ENCODE results near the gene TARDBP. TPM values are rescaled to one million over a fixed set of nuclear protein-coding genes. Genes with fewer than 3 reads are reported as not detected.
"Not testable (repeated sequence)": the region's sequence is repeated elsewhere in the genome, so short reads cannot be mapped to it uniquely, and the experiment has no call there.

Gene TARDBP
- polyA plus RNA-seq, 2 donors, result 69.0 to 115 TPM

DNA sequence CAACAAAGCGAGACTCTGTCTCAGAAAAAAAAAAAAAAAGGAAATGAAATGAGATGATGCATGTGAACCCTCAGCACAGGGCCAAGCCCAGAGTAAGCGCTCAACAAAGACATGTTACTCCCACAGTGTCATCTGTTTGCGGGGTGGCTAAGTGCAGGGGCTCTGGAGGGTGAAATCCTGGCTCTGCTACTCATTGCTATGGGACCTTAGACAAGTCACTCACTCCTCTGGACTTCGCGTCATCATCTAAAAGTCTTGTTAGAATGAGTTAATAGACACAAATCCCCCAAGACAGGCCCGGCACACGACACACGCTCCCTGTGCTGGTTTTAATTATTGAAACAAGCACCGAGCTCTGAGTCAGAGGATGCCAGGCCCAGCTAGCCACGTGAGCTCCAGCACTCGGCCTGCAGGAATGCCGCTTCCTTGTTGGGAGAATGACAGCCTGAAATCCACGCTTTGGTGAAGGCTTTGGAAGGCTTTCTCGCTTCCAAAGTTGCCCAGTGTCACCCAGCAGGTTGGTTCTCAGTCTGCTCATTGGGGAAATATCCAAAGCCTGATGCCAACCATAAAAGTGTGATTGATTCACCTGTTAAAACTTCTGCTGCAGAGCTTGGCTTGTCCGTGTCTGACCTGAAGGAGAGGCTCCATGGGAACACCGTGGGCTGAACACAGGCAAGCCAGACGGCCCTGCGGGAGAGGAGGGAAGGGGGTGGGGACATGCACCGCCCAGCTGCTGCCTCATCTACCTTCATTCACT, 36.7 kb upstream of the TARDBP start:
- Histone ChIP-seq H3K36me3 (ENCODE audit: control insufficient read depth in 2 of 2, insufficient read depth in 2 of 2, low read length in 1 of 2) (no peaks in the 10 kb centered on the region), H3K4me1 (ENCODE audit: control insufficient read depth in 2 of 2, insufficient read depth in 2 of 2, low read length in 1 of 2) (peaks cover 0 to 5% of the 10 kb centered on the region in 2 donors), H3K9me3 (ENCODE audit: control insufficient read depth in 2 of 2, insufficient read depth in 1 of 2, low read depth in 1 of 2, low read length in 1 of 2) (no peaks in the 10 kb centered on the region), H3K4me3 (ENCODE audit: low read depth in 1 of 2, low read length in 2 of 2) (no peak overlapping the region), H3K27ac (ENCODE audit: low read depth in 2 of 2, low read length in 1 of 2) (peak overlapping the region; percentile 55 to 90), H3K27me3 (ENCODE audit: control insufficient read depth in 1 of 2, insufficient read depth in 2 of 2, low read length in 2 of 2) (no peaks in the 10 kb centered on the region)
- WGBS, 2 donors, result 38 to 51% methylated on average over 19 of the region's 19 CpGs

DNA sequence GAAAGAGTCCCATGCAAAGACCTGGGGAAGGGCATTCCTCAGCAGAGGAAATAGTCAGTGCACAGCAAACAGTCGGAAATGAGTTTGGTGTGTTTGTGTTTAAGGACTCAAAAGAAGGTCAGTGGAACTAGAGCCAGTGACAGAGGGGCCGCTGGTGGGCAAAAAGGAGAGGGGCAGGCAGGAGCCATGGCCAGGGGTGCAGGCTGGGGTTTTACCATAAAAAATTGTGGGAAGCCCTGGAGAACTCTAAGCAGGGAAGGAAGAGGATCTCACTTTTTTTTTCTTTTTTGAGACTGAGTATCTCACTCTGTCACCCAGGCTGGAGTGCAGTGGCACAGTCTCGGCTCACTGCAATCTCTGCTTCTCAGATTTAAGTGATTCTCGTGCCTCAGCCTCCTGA, 33.7 kb upstream of the TARDBP start:
- no peak overlapping the region for H3K27ac ChIP-seq (ENCODE audit: low read depth in 2 of 2, low read length in 1 of 2)

DNA sequence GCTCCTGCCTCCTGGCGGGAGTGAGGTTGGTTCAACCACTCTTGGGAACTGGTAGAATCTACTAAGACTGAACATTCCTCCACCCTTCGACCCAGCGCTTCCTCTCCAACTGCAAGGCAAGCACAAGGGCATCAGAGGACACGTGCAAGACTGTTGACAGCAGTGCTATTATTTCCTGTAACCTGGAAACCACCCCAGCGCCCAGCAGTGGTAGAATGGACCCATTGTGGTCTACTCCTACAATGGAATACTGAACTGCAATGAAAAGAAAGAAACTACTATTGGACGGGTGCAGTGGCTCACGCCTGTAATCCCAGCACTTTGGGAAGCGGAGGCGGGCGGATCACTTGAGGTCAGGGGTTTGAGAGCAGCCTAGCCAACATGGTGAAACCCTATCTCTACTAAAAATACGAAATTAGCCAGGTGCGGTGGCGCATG, 33.0 kb upstream of the TARDBP start:
- H3K36me3 ChIP-seq (ENCODE audit: control insufficient read depth in 2 of 2, insufficient read depth in 2 of 2, low read length in 1 of 2), result no peaks in the 10 kb centered on the region
- H3K27ac ChIP-seq (ENCODE audit: low read depth in 2 of 2, low read length in 1 of 2), result peak overlapping the region in 1 of 2 donors; percentile 29
- WGBS, 2 donors, result 55 to 61% methylated on average over 13 of the region's 13 CpGs
- no peak overlapping the region for H3K4me3 ChIP-seq (ENCODE audit: low read depth in 1 of 2, low read length in 2 of 2)
- no peaks in the 10 kb centered on the region for H3K27me3 ChIP-seq (ENCODE audit: control insufficient read depth in 1 of 2, insufficient read depth in 2 of 2, low read length in 2 of 2)
- H3K9me3 ChIP-seq (ENCODE audit: control insufficient read depth in 2 of 2, insufficient read depth in 1 of 2, low read depth in 1 of 2, low read length in 1 of 2), result no peaks in the 10 kb centered on the region
- no peaks in the 10 kb centered on the region for H3K4me1 ChIP-seq (ENCODE audit: control insufficient read depth in 2 of 2, insufficient read depth in 2 of 2, low read length in 1 of 2)

More for the DNA sequence above, 33.7 kb upstream of the TARDBP start:
- Histone ChIP-seq H3K36me3 (ENCODE audit: control insufficient read depth in 2 of 2, insufficient read depth in 2 of 2, low read length in 1 of 2) (no peaks in the 10 kb centered on the region), H3K4me3 (ENCODE audit: low read depth in 1 of 2, low read length in 2 of 2) (no peak overlapping the region), H3K4me1 (ENCODE audit: control insufficient read depth in 2 of 2, insufficient read depth in 2 of 2, low read length in 1 of 2) (peaks cover 0 to 5% of the 10 kb centered on the region in 2 donors), H3K27me3 (ENCODE audit: control insufficient read depth in 1 of 2, insufficient read depth in 2 of 2, low read length in 2 of 2) (no peaks in the 10 kb centered on the region), H3K9me3 (ENCODE audit: control insufficient read depth in 2 of 2, insufficient read depth in 1 of 2, low read depth in 1 of 2, low read length in 1 of 2) (no peaks in the 10 kb centered on the region)
- 64 to 68% methylated on average over 4 of the region's 4 CpGs for WGBS, 2 donors

DNA sequence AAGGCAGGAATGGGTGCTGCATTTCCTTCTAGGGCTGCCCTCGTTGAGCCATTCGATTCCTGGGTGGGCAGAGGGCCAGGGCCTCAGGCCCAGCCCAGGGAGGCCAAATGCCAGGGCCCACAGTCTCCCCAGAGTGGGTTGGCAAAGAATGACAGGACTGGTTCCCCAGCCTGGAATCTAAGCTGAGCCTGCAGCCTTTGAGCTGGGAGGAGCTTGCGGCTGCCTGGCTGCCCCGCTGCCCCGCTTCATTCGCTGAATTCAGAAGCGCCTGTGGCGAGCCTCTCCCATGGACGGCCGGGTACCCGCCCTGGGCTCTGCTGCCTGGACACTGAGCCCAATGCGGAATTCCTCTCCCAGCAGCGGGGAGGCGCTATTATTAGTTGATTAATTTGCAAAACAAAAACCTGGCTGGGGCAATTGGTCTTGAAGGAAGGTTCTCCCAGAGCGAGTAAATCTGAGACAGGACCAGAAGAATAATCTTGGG, 32.3 kb upstream of the TARDBP start:
- Histone ChIP-seq H3K27ac (ENCODE audit: low read depth in 2 of 2, low read length in 1 of 2) (peak overlapping the region; percentile 9 to 16), H3K9me3 (ENCODE audit: control insufficient read depth in 2 of 2, insufficient read depth in 1 of 2, low read depth in 1 of 2, low read length in 1 of 2) (no peaks in the 10 kb centered on the region), H3K4me3 (ENCODE audit: low read depth in 1 of 2, low read length in 2 of 2) (no peak overlapping the region), H3K36me3 (ENCODE audit: control insufficient read depth in 2 of 2, insufficient read depth in 2 of 2, low read length in 1 of 2) (no peaks in the 10 kb centered on the region), H3K4me1 (ENCODE audit: control insufficient read depth in 2 of 2, insufficient read depth in 2 of 2, low read length in 1 of 2) (no peaks in the 10 kb centered on the region), H3K27me3 (ENCODE audit: control insufficient read depth in 1 of 2, insufficient read depth in 2 of 2, low read length in 2 of 2) (no peaks in the 10 kb centered on the region)
- 13 to 15% methylated on average over 15 of the region's 15 CpGs for WGBS, 2 donors

DNA sequence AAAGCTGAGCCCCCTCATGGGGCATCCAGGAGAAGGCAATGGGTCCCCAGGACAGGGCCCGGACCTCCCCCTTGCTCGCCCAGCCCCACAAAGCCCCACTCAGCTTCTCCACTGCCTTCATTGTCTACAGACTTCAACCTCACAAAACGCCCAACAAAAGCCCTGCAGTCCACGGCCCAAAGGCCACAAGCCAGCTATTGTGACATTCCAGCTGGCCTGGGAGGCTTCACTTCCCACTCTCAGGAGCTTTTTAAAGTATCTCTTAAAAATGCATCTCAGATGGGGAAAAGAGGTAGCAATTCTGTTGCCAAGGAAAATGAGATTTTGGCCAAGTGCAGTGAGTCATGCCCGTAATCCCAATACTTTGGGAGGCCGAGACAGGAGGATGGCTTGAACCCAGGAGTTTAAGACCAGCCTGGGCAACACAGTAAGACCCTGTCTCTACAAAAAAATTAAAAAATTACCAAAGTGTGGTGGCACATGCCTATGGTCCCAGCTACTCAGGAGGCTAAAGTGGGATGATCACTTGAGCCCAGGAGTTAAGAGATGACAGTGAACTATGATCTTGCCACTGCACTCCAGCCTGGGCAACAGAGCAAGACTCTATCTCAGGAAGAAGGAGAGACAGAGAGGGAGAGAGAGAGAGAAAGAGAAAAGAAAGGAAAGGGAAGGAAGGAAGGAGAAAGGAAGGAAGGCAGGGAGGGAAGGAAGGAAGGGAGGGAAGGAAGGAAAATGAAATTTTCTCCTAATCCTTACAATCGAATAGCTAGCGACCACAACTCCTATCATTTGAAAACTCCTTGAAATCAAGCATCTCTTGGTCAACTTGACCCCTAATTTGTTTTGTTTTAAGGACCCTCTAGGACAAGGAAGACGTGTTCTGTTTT, 31.4 kb upstream of the TARDBP start:
- no peaks in the 10 kb centered on the region for H3K36me3 ChIP-seq (ENCODE audit: control insufficient read depth in 2 of 2, insufficient read depth in 2 of 2, low read length in 1 of 2)
- WGBS, 2 donors, result 58 to 63% methylated on average over 9 of the region's 9 CpGs

DNA sequence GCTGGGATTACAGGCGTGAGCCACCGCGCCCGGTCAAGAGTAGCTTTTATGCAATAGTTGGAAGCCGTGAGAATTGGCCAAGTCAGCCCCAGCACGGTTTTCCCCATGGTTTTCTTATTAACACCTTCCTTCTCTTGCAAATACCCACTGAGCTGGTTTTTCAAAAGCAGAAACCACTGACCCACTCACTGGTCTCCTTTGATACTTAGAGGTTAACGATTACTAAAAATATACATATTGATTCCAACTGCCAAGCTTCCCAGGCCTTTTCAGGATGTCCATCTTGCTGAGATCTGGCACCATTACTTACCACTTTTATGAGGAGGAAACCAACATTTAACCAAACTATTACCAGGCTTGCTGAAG, 25.9 kb upstream of the TARDBP start:
- Histone ChIP-seq H3K36me3 (ENCODE audit: control insufficient read depth in 2 of 2, insufficient read depth in 2 of 2, low read length in 1 of 2) (no peaks in the 10 kb centered on the region), H3K9me3 (ENCODE audit: control insufficient read depth in 2 of 2, insufficient read depth in 1 of 2, low read depth in 1 of 2, low read length in 1 of 2) (no peaks in the 10 kb centered on the region), H3K4me1 (ENCODE audit: control insufficient read depth in 2 of 2, insufficient read depth in 2 of 2, low read length in 1 of 2) (no peaks in the 10 kb centered on the region), H3K27ac (ENCODE audit: low read depth in 2 of 2, low read length in 1 of 2) (no peak overlapping the region), H3K27me3 (ENCODE audit: control insufficient read depth in 1 of 2, insufficient read depth in 2 of 2, low read length in 2 of 2) (no peaks in the 10 kb centered on the region), H3K4me3 (ENCODE audit: low read depth in 1 of 2, low read length in 2 of 2) (no peak overlapping the region)
- 66 to 72% methylated on average over 7 of the region's 7 CpGs for WGBS, 2 donors

More for the DNA sequence above, 31.4 kb upstream of the TARDBP start:
- H3K27ac ChIP-seq (ENCODE audit: low read depth in 2 of 2, low read length in 1 of 2), result peak overlapping the region in 1 of 2 donors; percentile 16
- no peak overlapping the region for H3K4me3 ChIP-seq (ENCODE audit: low read depth in 1 of 2, low read length in 2 of 2)
- no peaks in the 10 kb centered on the region for H3K4me1 ChIP-seq (ENCODE audit: control insufficient read depth in 2 of 2, insufficient read depth in 2 of 2, low read length in 1 of 2)
- H3K9me3 ChIP-seq (ENCODE audit: control insufficient read depth in 2 of 2, insufficient read depth in 1 of 2, low read depth in 1 of 2, low read length in 1 of 2), result no peaks in the 10 kb centered on the region
- no peaks in the 10 kb centered on the region for H3K27me3 ChIP-seq (ENCODE audit: control insufficient read depth in 1 of 2, insufficient read depth in 2 of 2, low read length in 2 of 2)

DNA sequence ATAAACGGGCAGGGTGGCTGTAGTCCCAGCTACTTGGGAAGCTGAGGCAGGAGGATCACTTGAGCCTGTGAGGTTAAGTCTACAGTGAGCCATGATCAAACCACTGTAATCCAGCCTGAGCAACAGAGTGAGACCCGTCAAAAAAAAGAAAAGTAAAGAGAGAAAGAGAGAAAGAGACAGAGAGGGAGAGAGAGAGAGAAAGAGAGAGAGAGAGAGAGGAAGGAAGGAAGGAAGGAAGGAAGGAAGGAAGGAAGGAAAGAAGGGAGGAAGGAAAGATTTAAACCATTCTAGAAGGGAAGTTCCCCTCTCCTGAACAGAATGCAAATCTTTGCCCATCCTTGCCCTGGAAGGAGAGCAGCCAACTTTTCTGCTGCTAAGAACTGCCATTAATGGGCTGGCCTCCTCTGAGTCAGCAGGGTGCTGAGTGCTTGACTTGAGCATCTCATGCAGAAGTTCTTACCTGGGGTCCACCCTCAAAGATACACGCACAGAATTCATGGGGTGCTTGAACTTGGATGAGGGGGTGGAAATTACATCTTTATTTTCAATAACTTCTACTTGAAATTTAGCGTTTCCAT, 24.5 kb upstream of the TARDBP start:
- WGBS, 2 donors, result 76 to 80% methylated on average over 4 of the region's 4 CpGs
- no peaks in the 10 kb centered on the region for H3K9me3 ChIP-seq (ENCODE audit: control insufficient read depth in 2 of 2, insufficient read depth in 1 of 2, low read depth in 1 of 2, low read length in 1 of 2)
- no peak overlapping the region for H3K27ac ChIP-seq (ENCODE audit: low read depth in 2 of 2, low read length in 1 of 2)
- no peaks in the 10 kb centered on the region for H3K4me1 ChIP-seq (ENCODE audit: control insufficient read depth in 2 of 2, insufficient read depth in 2 of 2, low read length in 1 of 2)
- H3K4me3 ChIP-seq (ENCODE audit: low read depth in 1 of 2, low read length in 2 of 2), result no peak overlapping the region
- no peaks in the 10 kb centered on the region for H3K36me3 ChIP-seq (ENCODE audit: control insufficient read depth in 2 of 2, insufficient read depth in 2 of 2, low read length in 1 of 2)
- no peaks in the 10 kb centered on the region for H3K27me3 ChIP-seq (ENCODE audit: control insufficient read depth in 1 of 2, insufficient read depth in 2 of 2, low read length in 2 of 2)

DNA sequence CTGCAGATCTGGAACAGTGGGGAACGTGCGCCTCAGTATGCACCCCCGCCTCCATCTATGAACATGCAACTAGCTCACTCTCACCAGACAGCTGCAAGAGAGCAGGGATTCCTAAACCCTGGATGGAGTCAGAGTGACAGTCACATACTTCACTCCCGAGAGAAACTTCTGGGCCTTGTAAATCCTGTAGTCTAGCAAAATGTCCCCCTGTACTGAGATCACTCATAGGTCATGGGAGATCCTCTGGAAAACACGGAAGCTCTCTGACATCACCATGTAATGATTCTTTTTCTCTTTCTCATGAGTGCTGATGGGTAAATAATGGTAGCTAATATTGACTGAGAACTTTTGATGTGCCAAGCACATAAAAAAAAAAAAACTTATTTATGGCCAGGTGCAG, 23.4 kb upstream of the TARDBP start:
- Histone ChIP-seq H3K4me3 (ENCODE audit: low read depth in 1 of 2, low read length in 2 of 2) (no peak overlapping the region), H3K4me1 (ENCODE audit: control insufficient read depth in 2 of 2, insufficient read depth in 2 of 2, low read length in 1 of 2) (no peaks in the 10 kb centered on the region), H3K27me3 (ENCODE audit: control insufficient read depth in 1 of 2, insufficient read depth in 2 of 2, low read length in 2 of 2) (no peaks in the 10 kb centered on the region), H3K36me3 (ENCODE audit: control insufficient read depth in 2 of 2, insufficient read depth in 2 of 2, low read length in 1 of 2) (no peaks in the 10 kb centered on the region), H3K27ac (ENCODE audit: low read depth in 2 of 2, low read length in 1 of 2) (no peak overlapping the region), H3K9me3 (ENCODE audit: control insufficient read depth in 2 of 2, insufficient read depth in 1 of 2, low read depth in 1 of 2, low read length in 1 of 2) (no peaks in the 10 kb centered on the region)
- 86 to 93% methylated on average over 5 of the region's 5 CpGs for WGBS, 2 donors

DNA sequence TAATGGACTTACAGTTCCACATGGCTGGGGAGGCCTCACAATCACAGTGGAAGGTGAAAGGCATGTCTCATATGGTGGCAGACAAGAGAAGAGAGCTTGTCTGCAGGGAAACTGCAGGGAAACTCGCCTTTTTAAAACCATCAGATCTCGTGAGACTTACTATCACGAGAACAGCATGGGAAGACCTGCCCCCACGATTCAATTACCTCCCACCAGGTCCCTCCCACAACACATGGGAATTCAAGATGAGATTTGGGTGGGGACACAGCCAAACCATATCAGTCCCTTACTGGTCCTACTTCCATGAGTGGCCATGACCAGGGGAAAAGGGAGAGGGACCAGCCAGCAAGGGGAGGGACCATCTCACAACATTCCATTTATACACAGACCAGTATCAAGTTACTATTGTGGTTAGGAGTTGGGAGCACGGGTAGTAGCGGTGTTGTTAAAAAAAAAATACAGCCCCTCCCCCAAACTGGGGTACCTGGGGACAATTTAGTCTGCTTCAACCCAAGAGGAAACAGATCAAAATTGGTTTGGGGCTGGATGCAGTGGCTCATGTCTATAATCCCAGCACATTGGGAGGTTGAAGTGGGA, 22.4 kb upstream of the TARDBP start:
- WGBS, 2 donors, result 80 to 83% methylated on average over 6 of the region's 6 CpGs
- not testable (repeated sequence) for H3K27me3 ChIP-seq (ENCODE audit: control insufficient read depth in 1 of 2, insufficient read depth in 2 of 2, low read length in 2 of 2); H3K9me3 ChIP-seq (ENCODE audit: control insufficient read depth in 2 of 2, insufficient read depth in 1 of 2, low read depth in 1 of 2, low read length in 1 of 2); H3K36me3 ChIP-seq (ENCODE audit: control insufficient read depth in 2 of 2, insufficient read depth in 2 of 2, low read length in 1 of 2); H3K27ac ChIP-seq (ENCODE audit: low read depth in 2 of 2, low read length in 1 of 2); H3K4me1 ChIP-seq (ENCODE audit: control insufficient read depth in 2 of 2, insufficient read depth in 2 of 2, low read length in 1 of 2); H3K4me3 ChIP-seq (ENCODE audit: low read depth in 1 of 2, low read length in 2 of 2)

Measured in esophagus (tissue), 2 donors.